IMR-90 (cell line): ENCODE measurements around the gene CBL. TPM values are rescaled to one million over a fixed set of nuclear protein-coding genes. Genes with fewer than 3 reads are reported as not detected.
A peak's percentile ranks its signal among the peaks of the same experiment; 100 is the strongest.

Source experiments
- ATAC-seq: fragments of 200-7000 bp; cut with Tn5 transposase; 2 replicates; pipeline ENCODE4 v1.9.1; 2020; ENCODE audit warnings: low read depth, mild to moderate bottlenecking, moderate library complexity
- BruUV-seq: library from RNA; stranded (reverse); fragments of 400-500 nt; replicated peaks from 2 replicates; lab custom pipeline; 2021; lab: Mats Ljungman, UMichigan
- CTCF ChIA-PET: fragments of 300-600 bp; formaldehyde crosslinking; extraction: SDS; loops from one replicate; lab custom pipeline; 2021; ENCODE audit warnings: antibody characterized with exemption; lab: Yijun Ruan, JAX
- POLR2A ChIA-PET: fragments of 300-600 bp; sonication (Branson Sonifier 250); formaldehyde crosslinking; loops from one replicate; lab custom pipeline; 2022; ENCODE audit warnings: antibody characterized with exemption; ENCODE audit not compliant: unreplicated experiment; lab: Charles Lee
- DNase-seq: peaks from one replicate; pipeline ENCODE4 v3.0.0; 2013
- H2AFZ ChIP-seq: replicated peaks from 2 replicates; pipeline ENCODE3; 2013; ENCODE audit warnings: low read length, mild to moderate bottlenecking; ENCODE audit not compliant: poor library complexity
- H2AK5ac ChIP-seq: 2 replicates; pipeline ENCODE4 v1.6.1; 2013; ENCODE audit warnings: low read depth, low read length, inconsistent platforms
- H2AK9ac ChIP-seq: replicated peaks from 2 replicates; pipeline ENCODE3; 2013; ENCODE audit warnings: mild to moderate bottlenecking, low read depth, low read length, moderate library complexity; ENCODE audit not compliant: poor library complexity
- H2BK120ac ChIP-seq: 2 replicates; pipeline ENCODE4 v1.6.1; 2013; ENCODE audit warnings: low read depth, low read length, inconsistent platforms
- H2BK15ac ChIP-seq: 3 replicates; pipeline ENCODE4 v1.6.1; 2013; ENCODE audit warnings: low read depth, low read length, inconsistent platforms
- H2BK20ac ChIP-seq: 2 replicates; pipeline ENCODE4 v1.6.1; 2013; ENCODE audit warnings: low read depth, mild to moderate bottlenecking, inconsistent platforms, low read length, moderate library complexity
- H2BK5ac ChIP-seq: 2 replicates; pipeline ENCODE4 v1.6.1; 2013; ENCODE audit warnings: mild to moderate bottlenecking, low read depth, low read length, inconsistent platforms; ENCODE audit not compliant: poor library complexity, severe bottlenecking
- H3K14ac ChIP-seq: replicated peaks from 2 replicates; pipeline ENCODE4 v1.6.1; 2013; ENCODE audit warnings: low read depth, low read length, inconsistent platforms
- H3K18ac ChIP-seq: 2 replicates; pipeline ENCODE4 v1.6.1; 2013; ENCODE audit warnings: low read depth, low read length, control low read depth
- H3K23ac ChIP-seq: 2 replicates; pipeline ENCODE4 v1.6.1; 2013; ENCODE audit warnings: low read depth, low read length, inconsistent platforms
- H3K27ac ChIP-seq: 2 replicates; pipeline ENCODE4 v1.5.1; 2013; ENCODE audit warnings: mild to moderate bottlenecking, control low read depth, low read length; ENCODE audit not compliant: insufficient read depth
- H3K27me3 ChIP-seq: 2 replicates; pipeline ENCODE4 v1.6.1; 2013; ENCODE audit warnings: low read length; ENCODE audit not compliant: control insufficient read depth, insufficient read depth
- H3K36me3 ChIP-seq: 2 replicates; pipeline ENCODE4 v1.6.1; 2013; ENCODE audit warnings: low read length, mixed read lengths; ENCODE audit not compliant: control insufficient read depth, insufficient read depth
- H3K4ac ChIP-seq: 2 replicates; pipeline ENCODE4 v1.6.1; 2013; ENCODE audit warnings: low read depth, low read length, inconsistent platforms
- H3K4me1 ChIP-seq: 2 replicates; pipeline ENCODE4 v1.6.1; 2013; ENCODE audit warnings: low read length, mixed read lengths; ENCODE audit not compliant: control insufficient read depth, insufficient read depth
- H3K4me2 ChIP-seq: 2 replicates; pipeline ENCODE4 v1.6.1; 2013; ENCODE audit warnings: low read depth, mild to moderate bottlenecking, control low read depth, low read length, moderate library complexity
- H3K4me3 ChIP-seq: 2 replicates; pipeline ENCODE4 v1.5.1; 2013; ENCODE audit warnings: low read depth, mild to moderate bottlenecking, control low read depth, low read length, moderate library complexity; ENCODE audit not compliant: insufficient read depth
- H3K56ac ChIP-seq: 2 replicates; pipeline ENCODE4 v1.6.1; 2013; ENCODE audit warnings: low read length, inconsistent platforms; ENCODE audit not compliant: insufficient read depth; ENCODE audit errors: extremely low read depth
- H3K79me1 ChIP-seq, 2 experiments: 2 replicates each; pipeline ENCODE4 v1.6.1; 2013; ENCODE audit warnings: low read length in 2 of 2, inconsistent platforms in 1 of 2, low read depth in 1 of 2
- H3K9ac ChIP-seq: 2 replicates; pipeline ENCODE4 v1.6.1; 2013; ENCODE audit warnings: low read depth, low read length, control low read depth
- H3K9me1 ChIP-seq: 2 replicates; pipeline ENCODE4 v1.6.1; 2013; ENCODE audit warnings: low read length, inconsistent platforms; ENCODE audit not compliant: insufficient read depth
- H3K9me3 ChIP-seq: 2 replicates; pipeline ENCODE4 v1.6.1; 2013; ENCODE audit warnings: low read length; ENCODE audit not compliant: control insufficient read depth, insufficient read depth
- H4K20me1 ChIP-seq: 2 replicates; pipeline ENCODE4 v1.6.1; 2013; ENCODE audit warnings: low read length, inconsistent platforms; ENCODE audit not compliant: insufficient read depth
- H4K5ac ChIP-seq: 2 replicates; pipeline ENCODE4 v1.6.1; 2013; ENCODE audit warnings: mild to moderate bottlenecking, low read depth, low read length, control low read depth
- H4K8ac ChIP-seq, 2 experiments: 2 replicates each; pipeline ENCODE4 v1.6.1; 2013; ENCODE audit warnings: low read depth in 2 of 2, low read length in 2 of 2, control low read depth in 1 of 2, inconsistent platforms in 1 of 2
- H4K91ac ChIP-seq: 2 replicates; pipeline ENCODE4 v1.6.1; 2013; ENCODE audit warnings: low read depth, low read length, inconsistent platforms; ENCODE audit not compliant: insufficient read depth
- CHD1 ChIP-seq: IDR thresholded peaks from 2 replicates; pipeline ENCODE4 v1.6.1; 2012; ENCODE audit warnings: low read depth, low read length, improper control_type of control experiment
- FOS ChIP-seq: fragments of 150-350 bp; IDR thresholded peaks from 2 replicates; pipeline ENCODE4 v1.6.1; 2016; ENCODE audit warnings: low read depth, low read length
- RCOR1 ChIP-seq: IDR thresholded peaks from 2 replicates; pipeline ENCODE4 v1.6.1; 2012; ENCODE audit warnings: mild to moderate bottlenecking, low read length, improper control_type of control experiment; ENCODE audit not compliant: insufficient replicate concordance
- RFX5 ChIP-seq: IDR thresholded peaks from 2 replicates; pipeline ENCODE4 v1.8.0; 2012; ENCODE audit warnings: low read depth, mild to moderate bottlenecking, low read length, moderate library complexity
- SMC3 ChIP-seq: fragments of 150-350 bp; IDR thresholded peaks from 2 replicates; pipeline ENCODE4 v1.6.1; 2016; ENCODE audit warnings: low read depth, mild to moderate bottlenecking, antibody characterized with exemption, low read length, moderate library complexity
- USF2 ChIP-seq: fragments of 150-350 bp; IDR thresholded peaks from 2 replicates; pipeline ENCODE4 v1.6.1; 2017; ENCODE audit warnings: mild to moderate bottlenecking, antibody characterized with exemption, low read length, low read depth
- WGBS, 2 experiments: methylation state at CpG; one replicate each; pipeline versions ENCODE4 v1.1.5 to v1.1.7; 2013; ENCODE audit warnings: missing lambda C conversion rate in 2 of 2; ENCODE audit not compliant: insufficient read length in 1 of 2; ENCODE audit errors: extremely low coverage in 2 of 2; 5-methylcytosine and 5-hydroxymethylcytosine counted together
- dilution Hi-C: fragments of 300-500 bp; cut with HindIII; formaldehyde crosslinking; loops from one replicate; pipeline ENCODE4 v1.14.3; 2018; ENCODE audit warnings: low sequenced_read_pairs; ENCODE audit not compliant: unreplicated experiment
- in situ Hi-C: fragments of 300-500 bp; cut with MboI; formaldehyde crosslinking; loops from 3 replicates; pipeline ENCODE4 v1.14.3; 2019; ENCODE audit warnings: low sequenced_read_pairs, inconsistent platforms, mixed read lengths
- intact Hi-C: fragments of 100-400 bp; cut with micrococcal nuclease; formaldehyde crosslinking; loops from 2 replicates; pipeline ENCODE4 v1.10.0; 2022
- polyA plus RNA-seq, 3 experiments: library from polyadenylated mRNA; depleted of rRNA; stranded (reverse); fragments of >200 nt; gene quantifications; 2 replicates each; pipeline ENCODE4 v1.2.3, GENCODE V29; 2012; ENCODE audit warnings: low replicate concordance in 1 of 3
- total RNA-seq: library from RNA; depleted of rRNA; stranded (reverse); fragments of >200 nt; gene quantifications from 2 replicates; pipeline ENCODE4 v1.2.3, GENCODE V29; 2012

The CBL gene
- total and polyA plus RNA-seq, 2 of the 4 experiments (the other 2 are of a cell fraction), result 6.1 to 11.8 TPM

DNA sequence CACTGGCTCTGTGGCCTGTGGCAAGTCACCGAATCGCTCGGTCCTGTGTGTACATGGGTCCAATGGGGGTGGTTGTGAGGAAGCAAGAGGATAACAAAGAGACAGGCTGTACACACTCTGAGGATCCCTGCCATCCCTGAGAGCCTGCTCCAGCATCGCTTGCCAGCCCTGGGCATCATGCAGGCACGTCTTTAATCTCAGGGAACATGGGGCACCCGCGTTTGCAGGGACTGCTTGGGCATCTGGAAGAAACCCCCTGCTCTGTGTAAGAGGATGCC, 135.8 kb downstream of the CBL start:
- no peak for DNase-seq
- H4K5ac ChIP-seq, result no peak overlapping the region

More for the DNA sequence above, 135.8 kb downstream of the CBL start:
- H4K8ac ChIP-seq, result no peak overlapping the region
- no peak overlapping the region for H2BK120ac ChIP-seq
- no peak overlapping the region for H3K4me3 ChIP-seq
- no peak overlapping the region for H2BK20ac ChIP-seq
- in situ Hi-C loops, result no loop called here
- peaks cover 17% of the 10 kb centered on the region for H3K4me1 ChIP-seq
- peak overlapping the region; percentile 48 for H2AFZ ChIP-seq
- no peak overlapping the region for H3K4me2 ChIP-seq
- H3K9me3 ChIP-seq, result no peaks in the 10 kb centered on the region
- no peak overlapping the region for H2BK5ac ChIP-seq
- H3K4ac ChIP-seq, result no peak overlapping the region
- H3K36me3 ChIP-seq, result no peaks in the 10 kb centered on the region
- H2AK5ac ChIP-seq, result peak overlapping the region; percentile 52; the same call in 1 of the 2 replicates
- peaks cover 14% of the 10 kb centered on the region for H3K27me3 ChIP-seq
- no TSS peak for BruUV-seq
- WGBS, 2 experiments, result 81% methylated on average over 3 of the region's 7 CpGs; no CpG with 5 or more reads in 1 of the 2 experiments
- no peak overlapping the region for H3K56ac ChIP-seq
- TF ChIP-seq SMC3 (no peak), FOS (no peak), RFX5 (no peak), RCOR1 (no peak), USF2 (no peak), CHD1 (no peak)
- no peak overlapping the region for H2AK9ac ChIP-seq
- H3K9ac ChIP-seq, result no peak overlapping the region
- H3K23ac ChIP-seq, result no peak overlapping the region
- H3K14ac ChIP-seq, result no peak overlapping the region
- peaks cover 5% of the 10 kb centered on the region; the same call in 1 of the 2 replicates for H4K20me1 ChIP-seq
- no peak overlapping the region for H2BK15ac ChIP-seq
- ATAC-seq, result no peak
- H3K79me1 ChIP-seq, result peaks cover 9 to 20% of the 10 kb centered on the region in 2 experiments; a peak in 3 of 4 replicates
- H3K18ac ChIP-seq, result no peak overlapping the region
- dilution Hi-C loops, result no loop called here
- intact Hi-C loops, result no loop called here
- no peak overlapping the region for H4K91ac ChIP-seq
- POLR2A ChIA-PET, result no interaction called here
- CTCF ChIA-PET, result interaction anchor here (1.2 kb wide), 1 partner anchor 14 kb away, joined by 3 read pairs; no protein-coding TSS in a partner anchor
- H3K9me1 ChIP-seq, result no peaks in the 10 kb centered on the region
- no peak overlapping the region for H3K27ac ChIP-seq
